Endodermal cell (in vitro differentiated cells): ENCODE results near the gene TUBGCP2. TPM values are rescaled to one million over a fixed set of nuclear protein-coding genes. Genes with fewer than 3 reads are reported as not detected.

ENCODE experiments used
- DNase-seq: peaks from one replicate; pipeline ENCODE4 v3.0.0-alpha.2; 2017
- H3K27ac ChIP-seq: 2 replicates; pipeline ENCODE4 v1.5.1; 2013; ENCODE audit warnings: mild to moderate bottlenecking, low read depth, low read length, moderate library complexity
- H3K27me3 ChIP-seq: 2 replicates; pipeline ENCODE4 v1.6.1; 2013; ENCODE audit warnings: mild to moderate bottlenecking, low read length, moderate library complexity; ENCODE audit not compliant: insufficient read depth, control insufficient read depth, poor library complexity, severe bottlenecking
- H3K36me3 ChIP-seq: 2 replicates; pipeline ENCODE4 v1.7.0; 2013; ENCODE audit warnings: mild to moderate bottlenecking, low read length, moderate library complexity; ENCODE audit not compliant: control insufficient read depth, insufficient read depth
- H3K4me1 ChIP-seq: one replicate; pipeline ENCODE4 v1.7.0; 2013; ENCODE audit warnings: low read length; ENCODE audit not compliant: control insufficient read depth, insufficient read depth
- H3K4me3 ChIP-seq: 2 replicates; pipeline ENCODE4 v1.5.1; 2013; ENCODE audit warnings: mild to moderate bottlenecking, low read length, moderate library complexity
- H3K9ac ChIP-seq: 2 replicates; pipeline ENCODE4 v1.6.1; 2013; ENCODE audit warnings: mild to moderate bottlenecking, low read length, moderate library complexity; ENCODE audit not compliant: poor library complexity, severe bottlenecking; ENCODE audit errors: extremely low read depth
- H3K9me3 ChIP-seq: 2 replicates; pipeline ENCODE4 v1.6.1; 2013; ENCODE audit warnings: mild to moderate bottlenecking, low read length, moderate library complexity; ENCODE audit not compliant: control insufficient read depth
- H3K27ac Mint-ChIP-seq: 2 replicates; pipeline ENCODE4 v1.8.0; 2020; ENCODE audit warnings: mixed read lengths
- H3K27me3 Mint-ChIP-seq: 2 replicates; pipeline ENCODE4 v1.8.0; 2021; ENCODE audit warnings: mild to moderate bottlenecking, mixed read lengths; ENCODE audit not compliant: insufficient read depth
- H3K36me3 Mint-ChIP-seq: 2 replicates; pipeline ENCODE4 v1.8.0; 2020; ENCODE audit warnings: low read depth, mixed read lengths
- H3K4me1 Mint-ChIP-seq: 2 replicates; pipeline ENCODE4 v1.8.0; 2020; ENCODE audit warnings: mixed read lengths
- H3K4me3 Mint-ChIP-seq: 2 replicates; pipeline ENCODE4 v1.8.0; 2020; ENCODE audit warnings: mild to moderate bottlenecking, moderate library complexity, mixed read lengths
- H3K9me3 Mint-ChIP-seq: 2 replicates; pipeline ENCODE4 v1.8.0; 2020; ENCODE audit warnings: mild to moderate bottlenecking, mixed read lengths
- CTCF ChIP-seq: fragments of 200-600 bp; sonication (generic); conservative IDR thresholded peaks from 2 replicates; pipeline ENCODE4 v1.5.0; 2021; ENCODE audit warnings: antibody characterized with exemption, mild to moderate bottlenecking
- WGBS, 2 experiments: methylation state at CpG; one replicate each; pipeline versions ENCODE4 v1.1.5 to v1.1.7; 2013; ENCODE audit warnings: missing lambda C conversion rate in 2 of 2, mixed read lengths in 1 of 2; ENCODE audit not compliant: insufficient coverage in 1 of 2, insufficient read length in 1 of 2; 5-methylcytosine and 5-hydroxymethylcytosine counted together
- total RNA-seq, 2 donors: library from RNA; stranded (reverse); fragmentation: NEBNext Ultra II Directional in 1 of 2; extraction: Animal tissue kit (Norgen Biotek cat#: 25700) in 1 of 2; gene quantifications; 2 replicates in 1 of 2; 3 replicates in 1 of 2; pipeline ENCODE4 v1.2.1, GENCODE V29; 2021

The TUBGCP2 gene
- total RNA-seq, 2 donors from 2014 or later: 52.8 to 63.0 TPM

GRCh38 chr10:133268532-133268931, 40.1 kb downstream of the TUBGCP2 start:
- Histone ChIP-seq H3K27ac (no peak overlapping the region), H3K27me3 (peaks cover 2% of the 10 kb centered on the region), H3K9ac (no peak overlapping the region), H3K9me3 (no peaks in the 10 kb centered on the region), H3K36me3 (no peaks in the 10 kb centered on the region), H3K4me1 (no peaks in the 10 kb centered on the region), H3K4me3 (no peak overlapping the region)
- Mint-ChIP-seq H3K27ac (no peak overlapping the region), H3K36me3 (no peaks in the 10 kb centered on the region), H3K4me3 (no peak overlapping the region), H3K4me1 (no peaks in the 10 kb centered on the region), H3K9me3 (no peaks in the 10 kb centered on the region), H3K27me3 (peaks cover 11% of the 10 kb centered on the region)
- no peak for TF ChIP-seq CTCF
- WGBS, 2 experiments: 94 to 95% methylated on average over 14 to 22 of the region's 22 CpGs
- no peak for DNase-seq

GRCh38 chr10:133267829-133268228, 40.8 kb downstream of the TUBGCP2 start:
- no peak overlapping the region for H3K9ac ChIP-seq
- H3K4me1 Mint-ChIP-seq: no peaks in the 10 kb centered on the region
- peaks cover 18% of the 10 kb centered on the region for H3K27me3 Mint-ChIP-seq
- no peaks in the 10 kb centered on the region for H3K9me3 ChIP-seq
- no peak for TF ChIP-seq CTCF
- WGBS, 2 experiments: 89 to 94% methylated on average over 12 to 22 of the region's 22 CpGs
- no peaks in the 10 kb centered on the region for H3K36me3 ChIP-seq
- H3K36me3 Mint-ChIP-seq: no peaks in the 10 kb centered on the region
- peaks cover 9% of the 10 kb centered on the region for H3K27me3 ChIP-seq
- H3K27ac Mint-ChIP-seq: no peak overlapping the region
- H3K4me3 ChIP-seq: no peak overlapping the region
- H3K4me3 Mint-ChIP-seq: no peak overlapping the region
- no peaks in the 10 kb centered on the region for H3K4me1 ChIP-seq
- H3K27ac ChIP-seq: no peak overlapping the region
- H3K9me3 Mint-ChIP-seq: no peaks in the 10 kb centered on the region
- no peak for DNase-seq

- Mint-ChIP-seq H3K27ac (no peak overlapping the region), H3K36me3 (no peaks in the 10 kb centered on the region), H3K4me3 (no peak overlapping the region), H3K27me3 (peaks cover 23% of the 10 kb centered on the region), H3K4me1 (no peaks in the 10 kb centered on the region), H3K9me3 (no peaks in the 10 kb centered on the region)
- H3K27me3 ChIP-seq: peaks cover 14% of the 10 kb centered on the region
- no peak for TF ChIP-seq CTCF
- H3K4me3 ChIP-seq: no peak overlapping the region
- no peaks in the 10 kb centered on the region for H3K4me1 ChIP-seq
- H3K9ac ChIP-seq: no peak overlapping the region
- 93 to 96% methylated on average over 6 to 14 of the region's 14 CpGs for WGBS, 2 experiments
- H3K27ac ChIP-seq: no peak overlapping the region
- H3K36me3 ChIP-seq: no peaks in the 10 kb centered on the region
- no peak for DNase-seq
- no peaks in the 10 kb centered on the region for H3K9me3 ChIP-seq
These were observed 41.4 kb downstream of the TUBGCP2 start for GRCh38 chr10:133267293-133267692.
